PFSK-1 (cell line): ENCODE data around the gene DCAF15.

Experiments used
- POLR2AphosphoS5 ChIP-seq: IDR thresholded peaks from 2 replicates; pipeline ENCODE4 v1.6.1; 2012; ENCODE audit warnings: low read depth, mild to moderate bottlenecking, control low read depth, low read length, moderate library complexity
- SIN3A ChIP-seq: IDR thresholded peaks from 2 replicates; pipeline ENCODE4 v1.6.1; 2012; ENCODE audit warnings: mild to moderate bottlenecking, low read length, moderate library complexity, borderline replicate concordance; ENCODE audit not compliant: insufficient read depth

GRCh38 chr19:13976446-13976845, 24.1 kb downstream of the DCAF15 start:
- TF ChIP-seq POLR2AphosphoS5 (no peak), SIN3A (no peak)
